SK-N-SH (cell line): ENCODE results near the gene ARPC5L. TPM values are rescaled to one million over a fixed set of nuclear protein-coding genes. Genes with fewer than 3 reads are reported as not detected.

Experiments
- CTCF ChIA-PET: fragments of 300-600, 350-600 bp; formaldehyde crosslinking; extraction: SDS; loops from one replicate; lab custom pipeline; 2021; lab: Yijun Ruan, JAX
- POLR2A ChIA-PET: fragments of 350-600 bp; sonication (Branson Sonifier 250); formaldehyde crosslinking; extraction: SDS; loops from one replicate; lab custom pipeline; 2020; ENCODE audit warnings: antibody characterized with exemption, inconsistent platforms; lab: Yijun Ruan, JAX
- DNase-seq: peaks from one replicate; pipeline ENCODE4 v3.0.0; 2012
- H2AFZ ChIP-seq: fragments of 200-600 bp; sonication (generic); 2 replicates; pipeline ENCODE4 v1.8.1; 2016; ENCODE audit warnings: antibody characterized with exemption, mild to moderate bottlenecking, low read depth
- H3F3A ChIP-seq: fragments of 200-600 bp; sonication (generic); replicated peaks from 2 replicates; pipeline ENCODE3; 2016; ENCODE audit warnings: antibody characterized with exemption, mild to moderate bottlenecking; ENCODE audit not compliant: insufficient read depth
- H3K27ac ChIP-seq, 2 experiments: fragments of 200-500 bp in 1 of 2; fragments of 200-600 bp in 1 of 2; sonication (Bioruptor generic) in 1 of 2; sonication (generic), shearing (Covaris generic) in 1 of 2; 2 replicates each; pipeline versions ENCODE4 v1.5.1 to v1.6.1; 2014 to 2016; ENCODE audit warnings: low read depth in 2 of 2, inconsistent platforms in 1 of 2, low read length in 1 of 2, mild to moderate bottlenecking in 1 of 2, mixed read lengths in 1 of 2
- H3K27me3 ChIP-seq: fragments of 200-600 bp; sonication (generic), shearing (Covaris generic); 2 replicates; pipeline ENCODE4 v1.6.1; 2016; ENCODE audit warnings: mixed run types; ENCODE audit not compliant: insufficient read depth
- H3K36me3 ChIP-seq, 2 experiments: fragments of 200-500 bp in 1 of 2; fragments of 200-600 bp in 1 of 2; sonication (Bioruptor generic) in 1 of 2; sonication (generic) in 1 of 2; replicated peaks in 1 of 2; 2 replicates each; pipeline versions ENCODE3 to v1.5.1; 2014 to 2016; ENCODE audit warnings: low read length in 1 of 2, mild to moderate bottlenecking in 1 of 2; ENCODE audit not compliant: insufficient read depth in 2 of 2, control insufficient read depth in 1 of 2
- H3K4me1 ChIP-seq, 2 experiments: fragments of 200-500 bp in 1 of 2; fragments of 200-600 bp in 1 of 2; sonication (Bioruptor generic) in 1 of 2; sonication (generic), shearing (Covaris generic) in 1 of 2; 2 replicates each; pipeline versions ENCODE4 v1.5.1 to v1.6.1; 2014 to 2016; ENCODE audit warnings: low read depth in 1 of 2, low read length in 1 of 2, mixed run types in 1 of 2; ENCODE audit not compliant: insufficient read depth in 2 of 2, control insufficient read depth in 1 of 2
- H3K4me2 ChIP-seq: fragments of 200-600 bp; sonication (generic), shearing (Covaris generic); 2 replicates; pipeline ENCODE4 v1.6.1; 2017; ENCODE audit warnings: mixed run types
- H3K4me3 ChIP-seq, 2 experiments: fragments of 200-500 bp in 1 of 2; fragments of 200-600 bp in 1 of 2; sonication (Bioruptor generic) in 1 of 2; sonication (generic), shearing (Covaris generic) in 1 of 2; 2 replicates each; pipeline versions ENCODE4 v1.5.1 to v1.8.1; 2014 to 2016; ENCODE audit warnings: low read depth in 2 of 2, inconsistent platforms in 1 of 2, low read length in 1 of 2, mild to moderate bottlenecking in 1 of 2, mixed read lengths in 1 of 2, moderate library complexity in 1 of 2
- H3K79me2 ChIP-seq: fragments of 200-600 bp; sonication (generic); 2 replicates; pipeline ENCODE4 v1.8.1; 2017; ENCODE audit warnings: mild to moderate bottlenecking; ENCODE audit not compliant: insufficient read depth
- H3K9ac ChIP-seq: fragments of 200-600 bp; sonication (generic); 2 replicates; pipeline ENCODE4 v1.6.1; 2017; ENCODE audit warnings: mixed run types
- H3K9me2 ChIP-seq: fragments of 200-600 bp; sonication (generic); 2 replicates; pipeline ENCODE4 v1.6.1; 2017; ENCODE audit warnings: mixed run types
- H3K9me3 ChIP-seq: fragments of 200-600 bp; sonication (generic); 2 replicates; pipeline ENCODE4 v1.6.1; 2017; ENCODE audit warnings: mixed run types, mild to moderate bottlenecking, moderate library complexity
- H4K20me1 ChIP-seq: fragments of 200-600 bp; sonication (generic); 2 replicates; pipeline ENCODE4 v1.6.1; 2017; ENCODE audit warnings: mild to moderate bottlenecking, mixed run types; ENCODE audit not compliant: insufficient read depth
- CTCF ChIP-seq: fragments of 200-600 bp; sonication (generic); IDR thresholded peaks from 2 replicates; pipeline ENCODE4 v1.6.1; 2017; ENCODE audit warnings: antibody characterized with exemption, mild to moderate bottlenecking, moderate library complexity
- ELF1 ChIP-seq: IDR thresholded peaks from 2 replicates; pipeline ENCODE4 v1.4.0; 2012
- EP300 ChIP-seq, 2 experiments: IDR thresholded peaks; 2 replicates each; pipeline versions ENCODE4 v1.4.0 to v1.6.1; 2012; ENCODE audit warnings: borderline replicate concordance in 1 of 2, low read depth in 1 of 2, low read length in 1 of 2
- EZH2phosphoT487 ChIP-seq: fragments of 200-600 bp; sonication (generic); IDR thresholded peaks from 2 replicates; pipeline ENCODE4 v1.6.1; 2017; ENCODE audit warnings: low read depth, mixed run types, mild to moderate bottlenecking, antibody characterized with exemption, moderate library complexity, borderline replicate concordance
- FOSL2 ChIP-seq: IDR thresholded peaks from 2 replicates; pipeline ENCODE4 v1.4.0; 2012; ENCODE audit warnings: low read depth, mild to moderate bottlenecking, moderate library complexity, borderline replicate concordance
- FOXJ3 ChIP-seq: sonication (generic); formaldehyde crosslinking; IDR thresholded peaks from 2 replicates; pipeline ENCODE4 v1.5.1; 2020; ENCODE audit warnings: mild to moderate bottlenecking, missing genetic modification reagents
- GABPA ChIP-seq: IDR thresholded peaks from 2 replicates; pipeline ENCODE4 v1.4.0; 2012; ENCODE audit warnings: low read depth, mild to moderate bottlenecking
- GATA2 ChIP-seq: sonication (generic); formaldehyde crosslinking; IDR thresholded peaks from 2 replicates; pipeline ENCODE4 v1.5.0; 2020; ENCODE audit warnings: mild to moderate bottlenecking, missing genetic modification reagents
- IRF3 ChIP-seq: fragments of 150-350 bp; IDR thresholded peaks from 2 replicates; pipeline ENCODE4 v1.6.1; 2016; ENCODE audit warnings: mild to moderate bottlenecking, low read depth, low read length
- JUND ChIP-seq: IDR thresholded peaks from 2 replicates; pipeline ENCODE4 v1.4.0; 2012
- MAX ChIP-seq: IDR thresholded peaks from 2 replicates; pipeline ENCODE4 v1.4.0; 2012; ENCODE audit warnings: low read depth
- MEF2A ChIP-seq: IDR thresholded peaks from 2 replicates; pipeline ENCODE4 v1.4.0; 2012; ENCODE audit warnings: low read depth, borderline replicate concordance
- MXI1 ChIP-seq: IDR thresholded peaks from 2 replicates; pipeline ENCODE4 v1.6.1; 2012; ENCODE audit warnings: mild to moderate bottlenecking, low read depth, low read length, improper control_type of control experiment
- NRF1 ChIP-seq: IDR thresholded peaks from 2 replicates; pipeline ENCODE4 v1.6.1; 2012; ENCODE audit warnings: low read depth, mild to moderate bottlenecking, low read length
- POLR2AphosphoS5 ChIP-seq: IDR thresholded peaks from 2 replicates; pipeline ENCODE4 v1.6.1; 2012; ENCODE audit warnings: low read depth, low read length
- RAD21 ChIP-seq: IDR thresholded peaks from 2 replicates; pipeline ENCODE4 v1.6.1; 2012; ENCODE audit warnings: mild to moderate bottlenecking, low read length
- RCOR1 ChIP-seq: fragments of 150-350 bp; IDR thresholded peaks from 2 replicates; pipeline ENCODE4 v1.6.1; 2017; ENCODE audit warnings: antibody characterized with exemption, low read length
- RFX5 ChIP-seq: IDR thresholded peaks from 2 replicates; pipeline ENCODE4 v1.6.1; 2012; ENCODE audit warnings: mild to moderate bottlenecking, improper control_type of control experiment, low read length
- RXRA ChIP-seq: IDR thresholded peaks from 2 replicates; pipeline ENCODE4 v1.4.0; 2012; ENCODE audit warnings: low read depth, mild to moderate bottlenecking, borderline replicate concordance
- SIN3A ChIP-seq: IDR thresholded peaks from 2 replicates; pipeline ENCODE4 v1.6.1; 2012; ENCODE audit warnings: low read depth, mild to moderate bottlenecking, low read length, moderate library complexity, borderline replicate concordance
- SMC3 ChIP-seq: IDR thresholded peaks from 2 replicates; pipeline ENCODE4 v1.6.1; 2012; ENCODE audit warnings: low read depth, low read length, improper control_type of control experiment
- TAF1 ChIP-seq: IDR thresholded peaks from 2 replicates; pipeline ENCODE4 v1.6.1; 2012; ENCODE audit warnings: low read depth, mild to moderate bottlenecking, low read length, moderate library complexity, borderline replicate concordance
- TCF12 ChIP-seq: IDR thresholded peaks from 2 replicates; pipeline ENCODE4 v1.4.0; 2012
- TEAD4 ChIP-seq: IDR thresholded peaks from 2 replicates; pipeline ENCODE4 v1.4.0; 2012; ENCODE audit warnings: mild to moderate bottlenecking, borderline replicate concordance; ENCODE audit not compliant: insufficient read depth
- USF1 ChIP-seq: IDR thresholded peaks from 2 replicates; pipeline ENCODE4 v1.4.0; 2012; ENCODE audit warnings: low read depth, borderline replicate concordance
- USF2 ChIP-seq: fragments of 150-350 bp; IDR thresholded peaks from 2 replicates; pipeline ENCODE4 v1.6.1; 2017; ENCODE audit warnings: antibody characterized with exemption, low read length, low read depth, borderline replicate concordance
- ZBTB33 ChIP-seq: IDR thresholded peaks from 2 replicates; pipeline ENCODE4 v1.4.0; 2012; ENCODE audit warnings: low read depth, borderline replicate concordance
- WGBS: methylation state at CpG from one replicate; pipeline ENCODE4 v1.1.6; 2017; ENCODE audit warnings: low lambda C conversion rate; 5-methylcytosine and 5-hydroxymethylcytosine counted together
- polyA plus RNA-seq, 3 experiments: library from polyadenylated mRNA; depleted of rRNA; stranded (reverse); fragments of >200 nt; gene quantifications; 2 replicates each; pipeline ENCODE4 v1.2.3, GENCODE V29; 2012

ARPC5L gene
- polyA plus RNA-seq, 1 of the 3 experiments (the other 2 are of a cell fraction), result 73.1 TPM

- WGBS, result 3% methylated on average over 8 of the region's 51 CpGs
- H3K9me2 ChIP-seq, result no peaks in the 10 kb centered on the region
- peaks cover 0 to 4% of the 10 kb centered on the region in 2 experiments; a peak in 1 of 4 replicates for H3K4me1 ChIP-seq
- peak within 1 kb of the TSS; percentile 45 to 62 for H3K4me3 ChIP-seq
- POLR2A ChIA-PET, result interaction anchor here (1.0 to 5.0 kb wide), 3 partner anchors 9 to 81 kb away, joined by 3 to 42 read pairs (median 12); partner anchors contain the start of genes ARPC5L, NR6A1 and RPL35
- peaks cover 28% of the 10 kb centered on the region for H3F3A ChIP-seq
- CTCF ChIA-PET, result interaction anchor here (0.5 to 33.6 kb wide), 75 partner anchors 10 to 1638 kb away, joined by 3 to 1436 read pairs (median 4); partner anchors contain the start of genes ARPC5L, NR6A1, OLFML2A and RPL35
- no peaks in the 10 kb centered on the region for H3K27me3 ChIP-seq
- DNase-seq, result peak; percentile 96
- H3K36me3 ChIP-seq, result peaks cover 7 to 18% of the 10 kb centered on the region in 2 experiments
- H3K9ac ChIP-seq, result peak within 1 kb of the TSS; percentile 30; the same call in 1 of the 2 replicates
- H3K27ac ChIP-seq, result no peak within 1 kb of the TSS
- peak within 1 kb of the TSS; percentile 81 for H2AFZ ChIP-seq
- no peaks in the 10 kb centered on the region for H3K79me2 ChIP-seq
- peaks cover 21% of the 10 kb centered on the region for H4K20me1 ChIP-seq
- H3K9me3 ChIP-seq, result no peaks in the 10 kb centered on the region
- peak within 1 kb of the TSS; percentile 77 for H3K4me2 ChIP-seq
- TF ChIP-seq GATA2, result no peak
- TF ChIP-seq MXI1, result peak; percentile 56; the same call in 1 of the 2 replicates
- no peak for TF ChIP-seq TEAD4
- no peak for TF ChIP-seq EZH2phosphoT487
- 0 out of 2 replicates have a peak, but pooled peaks have one; percentile 34 for TF ChIP-seq RCOR1
- peak; percentile 99 for TF ChIP-seq CTCF
- TF ChIP-seq FOSL2, result no peak
- TF ChIP-seq EP300 (IDR thresholded peaks at IDR 0.05; ENCODE audit: borderline replicate concordance in 1 of 2, low read depth in 1 of 2, low read length in 1 of 2), result no peak
- TF ChIP-seq USF2, result no peak
- TF ChIP-seq JUND, result no peak
- TF ChIP-seq SMC3, result peak; percentile 85
- peak; percentile 23 for TF ChIP-seq NRF1
- peak; percentile 49; the same call in 1 of the 2 replicates for TF ChIP-seq MAX
- no peak for TF ChIP-seq IRF3
- no peak for TF ChIP-seq USF1
- TF ChIP-seq GABPA, result no peak
- TF ChIP-seq MEF2A, result no peak
- TF ChIP-seq RFX5, result no peak
- TF ChIP-seq TCF12, result no peak
- TF ChIP-seq ELF1, result no peak
- TF ChIP-seq FOXJ3 (CRISPR knock-in tag), result no peak
- peak; percentile 43; the same call in 1 of the 2 replicates for TF ChIP-seq SIN3A
- no peak for TF ChIP-seq ZBTB33
- no peak for TF ChIP-seq RXRA
- TF ChIP-seq TAF1, result no peak
- TF ChIP-seq RAD21, result peak; percentile 78
- no peak for TF ChIP-seq POLR2AphosphoS5
Measured at GRCh38 chr9:124852829-124853531, 8.9 kb upstream of the ARPC5L start, which contains the start of gene WDR38. Gene WDR38 (plus strand): TSS chr9:124853460. CDS start chr9:124853532, 72 bp downstream.
